HEK293 (cell line): ENCODE measurements around the gene GIPC1.

Experiments
- ZFP3 ChIP-seq: fragments of 450-650 bp; formaldehyde crosslinking; IDR thresholded peaks from 2 replicates; pipeline ENCODE4 v1.5.1; 2016; ENCODE audit warnings: low read depth, missing biosample characterization, missing genetic modification characterization
- ZNF10 ChIP-seq: fragments of 450-650 bp; formaldehyde crosslinking; IDR thresholded peaks from 2 replicates; pipeline ENCODE4 v1.5.1; 2017; ENCODE audit warnings: missing biosample characterization, missing genetic modification characterization
- ZNF596 ChIP-seq: fragments of 450-650 bp; IDR thresholded peaks from 2 replicates; pipeline ENCODE4 v1.5.0; 2018; ENCODE audit warnings: missing biosample characterization, mild to moderate bottlenecking, missing genetic modification characterization, moderate library complexity
- TF ChIP-seq, protein P1 (sequence below): fragments of 450-650 bp; formaldehyde crosslinking; IDR thresholded peaks from 2 replicates; pipeline ENCODE4 v1.5.1; 2016; ENCODE audit warnings: missing biosample characterization, missing genetic modification characterization

DNA sequence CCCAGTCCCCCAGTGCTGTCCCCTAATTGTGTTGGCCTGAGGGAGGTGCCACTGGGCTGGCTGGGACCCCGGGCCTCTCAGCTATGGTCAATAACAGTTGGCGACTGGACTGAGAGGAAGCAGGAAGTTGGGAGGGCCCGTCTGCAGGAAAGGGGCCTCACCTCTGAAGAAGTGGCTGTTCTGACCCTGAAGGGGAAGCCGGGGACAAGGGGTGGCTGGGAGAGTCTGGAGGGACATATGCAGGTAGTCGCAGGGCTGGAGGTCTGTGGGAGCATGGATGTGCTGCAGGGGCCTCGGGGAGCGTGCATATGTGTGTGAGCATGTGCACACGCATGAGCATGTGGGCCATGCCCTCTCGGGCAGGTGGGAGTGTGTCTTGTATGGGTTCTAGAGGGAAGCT, 56.9 kb downstream of the GIPC1 start:
- TF ChIP-seq, protein P1, sequence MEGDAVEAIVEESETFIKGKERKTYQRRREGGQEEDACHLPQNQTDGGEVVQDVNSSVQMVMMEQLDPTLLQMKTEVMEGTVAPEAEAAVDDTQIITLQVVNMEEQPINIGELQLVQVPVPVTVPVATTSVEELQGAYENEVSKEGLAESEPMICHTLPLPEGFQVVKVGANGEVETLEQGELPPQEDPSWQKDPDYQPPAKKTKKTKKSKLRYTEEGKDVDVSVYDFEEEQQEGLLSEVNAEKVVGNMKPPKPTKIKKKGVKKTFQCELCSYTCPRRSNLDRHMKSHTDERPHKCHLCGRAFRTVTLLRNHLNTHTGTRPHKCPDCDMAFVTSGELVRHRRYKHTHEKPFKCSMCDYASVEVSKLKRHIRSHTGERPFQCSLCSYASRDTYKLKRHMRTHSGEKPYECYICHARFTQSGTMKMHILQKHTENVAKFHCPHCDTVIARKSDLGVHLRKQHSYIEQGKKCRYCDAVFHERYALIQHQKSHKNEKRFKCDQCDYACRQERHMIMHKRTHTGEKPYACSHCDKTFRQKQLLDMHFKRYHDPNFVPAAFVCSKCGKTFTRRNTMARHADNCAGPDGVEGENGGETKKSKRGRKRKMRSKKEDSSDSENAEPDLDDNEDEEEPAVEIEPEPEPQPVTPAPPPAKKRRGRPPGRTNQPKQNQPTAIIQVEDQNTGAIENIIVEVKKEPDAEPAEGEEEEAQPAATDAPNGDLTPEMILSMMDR, result no peak
- TF ChIP-seq ZNF596 (tag by site-specific recombination) (no peak), ZFP3 (tag by site-specific recombination) (no peak), ZNF10 (tag by site-specific recombination) (no peak)
